Measurements from ENCODE around the gene SPTLC1. TPM values are rescaled to one million over a fixed set of nuclear protein-coding genes. Genes with fewer than 3 reads are reported as not detected.

The SPTLC1 gene
- total and polyA plus RNA-seq, 2 of the 8 experiments (the other 6 are each of a cell fraction or from before 2014, with no cell fraction given) = 34.2 to 62.1 TPM

DNA sequence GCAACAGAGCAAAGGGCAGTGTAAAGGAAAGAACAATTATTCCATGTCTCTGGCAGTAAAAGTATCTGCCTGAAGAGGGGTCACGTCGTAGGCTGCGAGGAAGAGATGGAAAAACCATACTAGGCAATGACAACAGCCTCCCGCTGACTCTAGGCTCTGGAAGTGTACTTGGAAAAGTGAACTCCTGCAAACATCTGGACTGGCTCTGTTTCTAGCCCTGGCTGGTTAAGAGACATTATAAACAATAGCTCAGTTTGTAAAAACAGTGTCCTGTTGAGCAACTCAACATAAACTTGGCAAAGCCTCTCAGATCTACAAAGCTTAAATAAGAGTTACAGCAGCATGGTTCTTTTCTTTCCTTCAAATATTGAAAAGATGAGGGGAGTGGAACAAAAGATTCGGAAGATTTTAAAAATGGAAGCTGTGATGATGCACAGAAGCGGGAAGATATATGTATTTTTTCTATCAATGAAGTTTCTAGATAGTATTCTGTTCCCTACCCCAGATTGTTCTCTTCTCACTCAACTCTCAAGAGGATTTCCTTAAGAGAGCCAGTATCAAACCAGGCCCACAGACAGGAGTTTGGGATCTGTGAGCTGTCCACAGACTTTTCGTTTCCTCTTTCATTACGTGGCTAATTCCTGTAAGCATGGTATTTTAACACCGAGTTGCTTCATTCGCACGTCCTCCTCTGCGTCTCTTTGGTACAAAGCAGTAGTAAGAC lies 79.4 kb downstream of the SPTLC1 start:
- H3K23ac ChIP-seq (ENCODE audit: insufficient read length) = no peak overlapping the region
- no peak overlapping the region for H2BK20ac ChIP-seq (ENCODE audit: low read length)
- no peaks in the 10 kb centered on the region for H3K23me2 ChIP-seq (ENCODE audit: low read depth, low read length)
- no peak overlapping the region for H2AK5ac ChIP-seq (ENCODE audit: low read depth, low read length)
- no peak overlapping the region for H3K56ac ChIP-seq (replicated peaks; ENCODE audit: insufficient read length, low read depth, low read length)
- no peak overlapping the region for H2BK15ac ChIP-seq (ENCODE audit: low read length)
- H3K4me3 ChIP-seq (ENCODE audit: extremely low read depth in 1 of 4, insufficient read depth in 2 of 4, low read depth in 3 of 4, low read length in 4 of 4) = no peak overlapping the region
- H3K27ac ChIP-seq (ENCODE audit: low read depth, low read length) = no peak overlapping the region
- H4K8ac ChIP-seq (ENCODE audit: extremely low read depth, insufficient read depth, low read length) = no peak overlapping the region
- H4K91ac ChIP-seq (replicated peaks; ENCODE audit: insufficient read length, low read length) = no peak overlapping the region
- H3K79me1 ChIP-seq (ENCODE audit: low read depth, low read length) = no peaks in the 10 kb centered on the region
- POLR2A ChIA-PET (ENCODE audit: partially characterized antibody) = no interaction called here
- H4K20me1 ChIP-seq (replicated peaks in 1 of 2; ENCODE audit: control insufficient read depth in 1 of 2, insufficient read depth in 2 of 2, low read length in 2 of 2) = peaks cover 0 to 5% of the 10 kb centered on the region in 2 experiments
- peaks cover 5 to 42% (median 20%) of the 10 kb centered on the region in 4 experiments; a peak in 5 of 8 replicates for H3K36me3 ChIP-seq (ENCODE audit: control insufficient read depth in 2 of 4, insufficient read depth in 4 of 4, low read length in 3 of 4)
- CTCF ChIA-PET (ENCODE audit: partially characterized antibody) = interaction anchor here (1.1 to 1.5 kb wide), 3 partner anchors 15 to 277 kb away, joined by 3 read pairs; no protein-coding TSS in a partner anchor
- no peak overlapping the region for H2BK12ac ChIP-seq (ENCODE audit: low read depth, low read length)
- no peaks in the 10 kb centered on the region for H3K9me3 ChIP-seq (ENCODE audit: insufficient read depth in 2 of 2, low read depth in 1 of 2, low read length in 1 of 2)
- H3K18ac ChIP-seq (ENCODE audit: extremely low read depth, low read length) = no peak overlapping the region
- H3K4ac ChIP-seq (replicated peaks; ENCODE audit: insufficient read length, low read depth, low read length) = no peak overlapping the region
- no peak overlapping the region for H3K14ac ChIP-seq (ENCODE audit: insufficient read length)
- H2BK5ac ChIP-seq (ENCODE audit: low read depth, low read length) = no peak overlapping the region
- no peaks in the 10 kb centered on the region for H3K27me3 ChIP-seq (replicated peaks in 1 of 4; ENCODE audit: control insufficient read depth in 3 of 4, extremely low read depth in 1 of 4, insufficient read depth in 3 of 4, low read length in 3 of 4)
- no peak overlapping the region for H2BK120ac ChIP-seq (replicated peaks; ENCODE audit: low read depth, low read length)
- no peaks in the 10 kb centered on the region for H3K79me2 ChIP-seq (ENCODE audit: control insufficient read depth in 1 of 2, insufficient read depth in 2 of 2, low read length in 2 of 2)
- H4K5ac ChIP-seq (ENCODE audit: insufficient read length, low read depth, low read length) = no peak overlapping the region
- no peak for DNase-seq (ENCODE audit: low read depth in 1 of 2, low spot score in 2 of 2)
- whole genome bisulfite sequencing, 2 experiments (ENCODE audit: extremely low coverage in 1 of 2, insufficient coverage in 1 of 2, insufficient read length in 1 of 2, insufficient replicate concordance in 2 of 2, low coverage in 1 of 2, low lambda C conversion rate in 2 of 2, missing lambda C conversion rate in 1 of 2) = 91% methylated on average over 12 of the region's 12 CpGs; no CpG with 5 or more reads in 1 of the 2 experiments
- FAIRE-seq = no peak
- no peak overlapping the region for H3K9ac ChIP-seq (replicated peaks in 1 of 4; ENCODE audit: extremely low read depth in 1 of 4, low read depth in 3 of 4, low read length in 3 of 4)
- H3K4me1 ChIP-seq (replicated peaks in 1 of 4; ENCODE audit: control insufficient read depth in 3 of 4, insufficient read depth in 4 of 4, low read length in 3 of 4) = no peaks in the 10 kb centered on the region
- no peak overlapping the region for H3K4me2 ChIP-seq (ENCODE audit: insufficient read depth in 1 of 2, low read depth in 2 of 2, low read length in 2 of 2)
- H2AFZ ChIP-seq (ENCODE audit: low read length) = no peak overlapping the region
- TF ChIP-seq TAF1 (IDR thresholded peaks at IDR 0.05; ENCODE audit: low read depth, low read length) (no peak), BCL11A (IDR thresholded peaks at IDR 0.05; ENCODE audit: low read depth in 2 of 2, low read length in 2 of 2) (no peak), ASH2L (IDR thresholded peaks at IDR 0.05; ENCODE audit: low read length) (no peak), GTF2F1 (IDR thresholded peaks at IDR 0.05; ENCODE audit: borderline replicate concordance, low read depth, low read length) (no peak)
- TF ChIP-seq, protein P1, sequence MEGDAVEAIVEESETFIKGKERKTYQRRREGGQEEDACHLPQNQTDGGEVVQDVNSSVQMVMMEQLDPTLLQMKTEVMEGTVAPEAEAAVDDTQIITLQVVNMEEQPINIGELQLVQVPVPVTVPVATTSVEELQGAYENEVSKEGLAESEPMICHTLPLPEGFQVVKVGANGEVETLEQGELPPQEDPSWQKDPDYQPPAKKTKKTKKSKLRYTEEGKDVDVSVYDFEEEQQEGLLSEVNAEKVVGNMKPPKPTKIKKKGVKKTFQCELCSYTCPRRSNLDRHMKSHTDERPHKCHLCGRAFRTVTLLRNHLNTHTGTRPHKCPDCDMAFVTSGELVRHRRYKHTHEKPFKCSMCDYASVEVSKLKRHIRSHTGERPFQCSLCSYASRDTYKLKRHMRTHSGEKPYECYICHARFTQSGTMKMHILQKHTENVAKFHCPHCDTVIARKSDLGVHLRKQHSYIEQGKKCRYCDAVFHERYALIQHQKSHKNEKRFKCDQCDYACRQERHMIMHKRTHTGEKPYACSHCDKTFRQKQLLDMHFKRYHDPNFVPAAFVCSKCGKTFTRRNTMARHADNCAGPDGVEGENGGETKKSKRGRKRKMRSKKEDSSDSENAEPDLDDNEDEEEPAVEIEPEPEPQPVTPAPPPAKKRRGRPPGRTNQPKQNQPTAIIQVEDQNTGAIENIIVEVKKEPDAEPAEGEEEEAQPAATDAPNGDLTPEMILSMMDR (IDR thresholded peaks at IDR 0.05; ENCODE audit: control extremely low read depth in 1 of 3, insufficient read depth in 1 of 3, low read depth in 1 of 3, low read length in 3 of 3) = no peak
